GM13976 (cell line): ENCODE measurements around the gene CADM1.
A peak's percentile ranks its signal among the peaks of the same experiment; 100 is the strongest.
"Not testable (repeated sequence)": the region's sequence is repeated elsewhere in the genome, so short reads cannot be mapped to it uniquely, and the experiment has no call there.

Source experiments
- DNase-seq: peaks from one replicate; pipeline ENCODE4 v3.0.0; 2012; ENCODE audit warnings: low spot score
- CTCF ChIP-seq: IDR thresholded peaks from 2 replicates; pipeline ENCODE4 v1.5.1; 2012; ENCODE audit warnings: borderline replicate concordance, mild to moderate bottlenecking; ENCODE audit not compliant: insufficient read depth; ENCODE audit errors: extremely low read depth, missing control alignments, control extremely low read depth
- in situ Hi-C: fragments of 300-500 bp; cut with MboI; formaldehyde crosslinking; loops from one replicate; pipeline ENCODE4 v1.12.0; 2022; ENCODE audit warnings: low sequenced_read_pairs, mixed read lengths, inconsistent platforms; ENCODE audit not compliant: unreplicated experiment

Gene CADM1

GRCh38 chr11:115475564-115475963 is 28.7 kb downstream of the CADM1 start:
- TF ChIP-seq CTCF, result no peak
- no peak for DNase-seq
- in situ Hi-C loops, result no loop called here

GRCh38 chr11:115474306-115474705 is 29.9 kb downstream of the CADM1 start:
- DNase-seq, in situ Hi-C loops: not testable (repeated sequence)

- no peak for DNase-seq
- no peak for TF ChIP-seq CTCF
- in situ Hi-C loops, result no loop called here
Observed at GRCh38 chr11:115473167-115473566, 31.0 kb downstream of the CADM1 start.

GRCh38 chr11:115471367-115471766 is 32.8 kb downstream of the CADM1 start:
- in situ Hi-C loops, result no loop called here

GRCh38 chr11:115470928-115471327 is 33.3 kb downstream of the CADM1 start:
- DNase-seq, result no peak
- in situ Hi-C loops, result no loop called here
- no peak for TF ChIP-seq CTCF

More at GRCh38 chr11:115471367-115471766, 32.8 kb downstream of the CADM1 start:
- TF ChIP-seq CTCF, result no peak
- peak; percentile 13 for DNase-seq

GRCh38 chr11:115469361-115469760 is 34.9 kb downstream of the CADM1 start:
- TF ChIP-seq CTCF, result no peak
- no peak for DNase-seq
- in situ Hi-C loops, result no loop called here

GRCh38 chr11:115466122-115466521 is 38.1 kb downstream of the CADM1 start:
- DNase-seq, result no peak
- in situ Hi-C loops, result no loop called here
- no peak for TF ChIP-seq CTCF
